Forelimb muscle (tissue), 1 donor: Measurements from ENCODE around the gene ADGRD1. TPM values are rescaled to one million over a fixed set of nuclear protein-coding genes. Genes with fewer than 3 reads are reported as not detected.
"Not testable (repeated sequence)": the region's sequence is repeated elsewhere in the genome, so short reads cannot be mapped to it uniquely, and the experiment has no call there.

ENCODE experiments used
- DNase-seq: peaks from one replicate; pipeline ENCODE4 v3.0.0-alpha.2; 2013; ENCODE audit warnings: low read depth
- polyA plus RNA-seq: library from polyadenylated mRNA; unstranded; fragments of 120-200 nt; gene quantifications from one replicate; pipeline ENCODE4 v1.2.1, GENCODE V29; 2013; ENCODE audit not compliant: insufficient read length

ADGRD1 gene
- polyA plus RNA-seq, 1 donor: 9.5 TPM

DNA sequence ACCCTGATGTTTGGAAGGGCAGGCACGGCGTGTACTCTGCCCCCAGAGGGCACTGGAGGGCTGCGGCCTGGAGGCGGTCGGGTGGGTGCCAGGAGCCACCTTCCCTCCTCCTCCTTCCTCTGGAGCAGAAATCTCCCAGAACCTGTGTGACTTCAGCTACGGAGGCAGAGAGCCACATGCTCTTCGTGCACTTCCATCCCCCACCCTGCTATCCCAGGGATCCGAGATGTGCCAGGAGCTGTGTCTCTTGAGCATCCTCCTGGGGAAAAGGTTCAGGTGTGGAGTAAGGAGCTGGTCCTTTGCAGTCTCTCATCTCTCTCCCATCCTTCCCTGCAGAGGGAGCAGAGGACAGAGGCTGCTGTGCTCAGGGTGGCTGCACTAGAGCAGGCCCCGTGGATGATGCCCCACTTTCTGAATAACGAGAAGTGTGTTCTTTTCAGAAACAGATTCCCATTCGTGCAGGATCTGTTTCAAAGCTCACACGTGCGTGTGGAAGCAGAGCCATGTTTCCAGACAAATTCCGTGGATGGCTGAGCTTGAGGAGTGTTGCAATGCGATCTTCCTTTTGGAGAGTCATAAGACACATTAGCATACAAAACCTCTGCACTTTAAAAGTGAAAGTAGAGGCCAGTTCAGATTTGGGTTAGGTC is 162.9 kb downstream of the ADGRD1 start:
- no peak for DNase-seq

DNA sequence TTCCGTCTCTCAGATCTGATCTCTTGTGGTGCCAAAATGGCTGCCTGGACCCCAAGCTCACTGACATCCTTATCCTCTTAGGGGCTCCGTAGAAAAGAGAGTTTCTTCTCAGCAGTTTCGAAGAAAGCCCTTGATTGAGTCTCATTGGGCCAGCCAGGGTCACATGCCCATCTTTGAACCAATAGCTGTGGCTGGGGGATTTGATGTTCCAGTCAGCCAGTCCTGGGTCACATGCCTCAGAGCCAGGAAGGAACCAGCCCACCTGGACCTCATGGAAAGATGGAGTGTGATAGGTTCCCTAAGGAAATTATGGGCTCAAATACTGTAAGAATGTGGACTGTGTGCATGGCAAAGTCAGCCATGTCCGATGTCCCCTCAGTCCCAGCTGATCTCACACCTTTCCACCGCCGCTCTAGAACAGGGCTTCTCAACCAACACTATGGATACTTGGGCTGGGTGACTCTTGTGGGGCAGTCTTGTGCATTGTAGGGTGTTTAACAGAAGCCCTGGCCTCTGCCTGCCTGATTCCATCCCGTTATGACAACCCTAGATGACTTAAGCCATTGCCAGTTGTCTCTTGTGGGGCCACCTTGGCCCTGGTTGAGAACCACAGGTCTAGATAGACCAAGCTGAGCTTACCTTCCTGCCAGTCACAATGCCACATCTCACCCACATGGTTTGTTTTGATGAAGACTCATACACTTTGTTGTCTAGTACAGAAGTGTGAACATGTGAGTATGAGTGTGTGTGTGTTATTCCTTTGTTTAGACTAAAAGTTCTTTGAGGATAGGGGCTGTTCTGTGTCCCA is 163.9 kb downstream of the ADGRD1 start:
- no peak for DNase-seq

DNA sequence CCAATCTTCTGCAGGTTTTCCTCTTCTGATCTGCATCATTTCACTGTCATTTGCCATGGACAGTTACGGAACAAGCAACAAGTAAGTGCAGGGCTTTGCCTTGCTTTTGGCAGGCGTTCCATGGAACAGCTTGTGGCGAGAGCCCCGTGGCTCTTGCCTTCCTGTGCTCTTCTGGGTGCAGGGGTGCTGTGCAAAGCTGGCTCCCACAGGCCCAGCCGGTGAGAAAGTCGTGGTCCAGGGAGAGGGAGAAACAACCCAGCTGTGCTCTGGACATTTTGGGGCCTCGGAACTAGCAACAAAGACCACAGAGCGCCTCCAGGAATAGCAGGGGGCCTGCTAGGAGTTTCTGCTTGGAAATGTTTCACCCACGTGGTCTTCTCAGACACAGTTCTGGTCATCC is 164.7 kb downstream of the ADGRD1 start:
- no peak for DNase-seq

DNA sequence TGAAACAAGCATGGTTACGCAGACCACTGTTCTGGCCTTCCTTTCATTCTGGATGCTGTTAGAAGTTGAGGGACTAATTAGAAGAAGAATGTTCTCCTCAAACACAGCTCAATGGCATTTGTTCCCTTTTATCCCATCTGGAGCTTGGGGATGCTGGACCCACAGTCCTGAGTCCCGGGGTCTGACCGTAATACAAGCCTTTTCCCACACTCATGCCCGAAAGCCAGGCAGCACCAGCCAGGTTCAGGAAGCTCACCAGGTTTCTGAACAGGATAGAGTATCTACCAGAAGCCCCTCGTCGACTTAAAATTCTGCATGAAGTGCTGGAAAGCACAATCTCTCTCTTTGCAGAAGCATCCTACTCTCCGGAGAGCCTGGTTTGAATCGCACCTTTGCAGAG is 165.6 kb downstream of the ADGRD1 start:
- DNase-seq: not testable (repeated sequence)

DNA sequence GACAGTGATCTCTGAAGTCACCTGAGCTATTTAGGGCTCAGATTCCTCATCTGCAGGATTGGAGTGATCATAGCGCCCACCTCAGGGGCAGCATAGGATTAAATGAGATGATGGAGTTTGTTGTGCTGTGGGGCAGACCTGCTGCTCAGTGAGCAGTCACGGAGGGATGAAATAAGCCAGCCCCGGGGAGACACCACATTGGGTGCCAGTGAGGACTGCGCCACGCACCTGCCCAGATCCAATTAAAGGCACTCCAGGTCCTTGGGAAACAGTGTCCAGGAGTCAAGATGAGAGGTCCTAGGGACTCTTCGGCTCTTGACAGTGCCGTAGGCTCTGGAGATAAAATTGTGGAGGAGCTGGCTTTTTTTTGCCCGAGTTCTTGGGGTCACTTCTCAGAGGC is 166.2 kb downstream of the ADGRD1 start:
- DNase-seq: no peak

DNA sequence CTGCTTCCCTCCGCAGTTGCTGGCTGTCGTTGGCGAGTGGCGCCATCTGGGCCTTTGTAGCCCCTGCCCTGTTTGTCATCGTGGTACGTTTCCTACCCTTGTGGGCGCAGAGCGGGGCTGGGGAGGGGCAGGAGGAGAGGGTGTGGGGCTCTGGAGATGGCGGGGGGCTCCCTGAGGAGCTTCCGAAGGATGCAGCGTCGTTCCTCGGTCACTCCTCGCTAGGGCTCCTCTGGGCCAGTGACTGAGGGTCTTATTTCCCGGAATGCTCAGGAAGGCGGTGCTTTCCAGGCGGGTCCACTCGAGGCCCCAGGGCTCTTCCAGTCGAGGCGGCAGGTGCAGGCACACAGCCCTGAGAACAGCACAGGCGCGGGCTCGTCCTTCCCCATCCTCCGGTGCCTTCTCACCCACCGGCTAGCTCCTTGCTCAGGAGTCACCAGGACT is 167.1 kb downstream of the ADGRD1 start:
- no peak for DNase-seq

DNA sequence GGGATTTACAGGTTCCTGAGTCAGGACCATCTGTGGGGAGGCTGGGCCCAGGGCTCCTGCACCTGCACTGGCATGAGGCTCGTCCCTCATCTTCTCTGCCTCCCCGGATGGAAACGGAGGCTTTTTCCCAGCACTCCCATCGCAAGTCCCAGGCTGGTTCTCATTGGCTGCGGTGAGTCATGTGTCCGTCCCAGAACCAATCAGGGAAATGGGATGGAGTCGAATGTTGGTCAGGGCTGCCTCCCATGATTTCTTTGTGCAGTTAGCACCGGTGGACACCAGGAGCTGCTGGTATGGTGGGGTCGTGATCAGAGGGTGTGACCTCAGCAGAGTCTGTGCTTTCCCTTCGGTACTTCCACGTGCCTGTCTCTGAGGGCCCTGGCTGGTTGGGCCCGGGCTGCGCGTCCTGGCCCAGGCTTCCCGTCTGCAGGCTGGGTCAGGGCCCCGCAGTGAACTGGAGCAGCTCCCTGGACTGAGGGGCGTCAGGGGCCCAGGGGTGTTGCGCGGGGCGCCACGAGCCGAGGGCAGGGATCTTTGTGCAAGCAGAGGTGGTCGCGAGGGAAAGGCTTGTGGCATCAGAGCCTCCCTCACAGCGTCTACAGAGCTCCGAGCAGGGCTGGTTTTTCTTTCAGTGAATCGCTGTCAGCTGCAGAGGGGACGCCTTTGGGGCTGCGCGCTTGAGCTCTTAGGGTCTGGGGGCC is 168.1 kb downstream of the ADGRD1 start:
- DNase-seq: no peak

DNA sequence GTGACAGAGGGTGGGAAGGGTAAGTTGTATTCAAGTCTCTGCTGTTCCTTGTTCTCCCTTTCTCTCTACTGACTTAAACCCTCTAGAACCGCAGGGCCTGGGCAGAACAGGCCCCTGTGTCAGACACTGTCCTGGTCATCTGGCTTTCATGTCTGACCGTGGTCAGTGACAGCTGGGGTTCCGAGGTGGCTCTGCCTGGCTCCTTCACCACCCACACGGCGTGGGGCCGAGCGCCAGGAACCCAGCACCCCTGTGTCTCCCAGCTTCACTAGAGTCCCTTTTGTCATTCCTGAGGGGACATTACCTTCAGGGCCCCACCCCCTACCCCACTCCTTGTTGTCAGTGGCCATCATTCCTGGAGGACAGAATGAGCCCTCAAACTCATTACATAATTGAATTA is 168.9 kb downstream of the ADGRD1 start:
- DNase-seq: no peak

DNA sequence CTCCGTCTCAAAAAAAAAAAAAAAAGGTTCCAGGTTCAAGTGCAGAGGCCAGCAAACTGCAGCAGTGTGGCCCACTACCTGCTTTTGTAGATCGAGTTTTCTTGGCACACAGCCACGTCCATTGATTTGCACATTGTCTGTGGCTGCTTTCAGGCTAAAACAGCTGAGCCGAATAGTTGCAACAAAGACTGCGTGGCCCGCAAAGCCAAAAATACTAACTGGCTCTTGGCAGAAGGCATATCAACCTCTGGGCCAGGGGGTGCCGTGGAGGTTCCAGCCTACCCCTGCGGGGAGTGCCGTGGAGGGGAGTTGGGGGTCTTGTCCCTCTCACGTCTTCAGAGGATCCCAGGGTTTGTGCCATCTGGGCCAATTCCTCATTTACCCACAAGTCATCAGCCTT is 170.1 kb downstream of the ADGRD1 start:
- no peak for DNase-seq

DNA sequence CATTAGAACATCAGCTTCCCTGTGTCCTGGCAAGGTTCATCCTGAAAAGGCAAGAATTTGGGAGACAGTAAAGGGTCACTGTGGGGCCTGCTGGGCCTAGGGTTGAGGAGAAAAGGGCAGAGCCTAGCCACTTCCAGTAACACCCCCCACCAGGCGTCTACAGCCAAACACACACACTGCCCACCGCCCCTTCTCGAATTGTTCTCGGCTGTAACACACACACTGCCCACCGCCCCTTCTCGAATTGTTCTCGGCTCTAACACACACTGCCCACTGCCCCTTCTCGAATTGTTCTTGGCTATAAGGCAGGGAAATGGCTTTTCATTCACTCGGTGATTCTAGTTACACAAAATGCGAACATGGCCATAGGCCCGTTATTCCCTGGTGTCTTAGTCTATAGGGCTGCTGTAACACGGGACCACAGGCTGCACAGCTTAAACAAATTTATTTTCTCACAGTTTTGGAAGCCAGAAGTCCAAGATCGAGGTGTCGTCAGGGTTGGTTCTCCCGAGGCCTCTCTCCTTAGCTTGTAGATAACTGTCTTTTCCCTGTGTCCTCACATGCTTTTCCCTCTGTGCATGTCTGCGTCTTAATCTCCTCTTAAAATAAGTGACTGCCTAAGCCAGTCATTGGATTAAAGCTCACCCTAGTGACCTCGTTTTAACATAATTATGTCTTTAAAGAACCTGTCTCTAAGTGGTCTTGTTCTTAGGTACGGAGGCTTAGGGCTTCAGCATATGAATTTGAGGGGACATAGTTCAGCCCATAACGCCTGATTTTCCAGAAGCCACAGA is 171.0 kb downstream of the ADGRD1 start:
- DNase-seq: no peak

DNA sequence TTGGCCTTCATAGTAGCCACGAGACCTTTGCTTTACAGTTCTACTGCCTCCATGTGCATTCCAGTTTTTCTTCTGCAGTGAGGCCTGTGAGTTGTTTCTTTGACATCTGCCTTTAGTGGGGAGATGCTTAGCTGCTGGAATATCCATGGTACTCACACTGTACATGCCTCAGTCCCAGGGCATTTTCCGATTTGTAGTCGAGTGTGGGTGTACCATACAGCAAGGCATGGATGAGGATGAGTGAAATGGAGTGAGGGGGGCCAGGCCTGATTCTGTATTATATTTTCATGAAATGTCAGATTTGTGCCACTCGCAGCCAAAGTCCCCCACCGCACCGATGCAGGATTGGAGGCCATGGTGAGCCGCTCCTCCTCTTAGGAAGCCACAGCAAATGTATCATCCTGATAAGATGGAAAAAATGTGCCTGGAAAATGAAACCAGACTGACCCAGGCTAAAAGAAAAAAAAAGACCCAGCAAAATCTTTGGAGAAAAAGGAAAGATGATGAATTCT is 173.0 kb downstream of the ADGRD1 start:
- DNase-seq: no peak

DNA sequence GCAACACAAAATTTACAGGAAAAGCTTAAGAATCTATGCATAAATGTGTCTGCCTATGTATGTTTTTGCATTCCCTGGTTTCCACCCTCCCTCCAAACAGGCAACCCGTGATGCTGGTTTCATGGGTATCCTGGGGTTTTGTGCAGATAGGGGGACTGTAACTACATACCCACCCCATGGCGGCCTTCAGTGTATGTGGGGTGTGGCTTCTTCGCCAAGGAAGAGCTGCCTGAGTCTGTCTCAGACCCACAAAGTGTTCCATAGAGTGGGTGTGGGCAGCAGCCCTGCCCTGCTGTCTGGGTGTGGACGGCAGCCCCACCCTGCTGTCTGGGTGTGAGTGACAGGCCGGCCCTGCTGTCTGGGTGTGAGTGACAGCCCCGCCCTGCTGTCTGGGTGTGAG is 174.8 kb downstream of the ADGRD1 start:
- no peak for DNase-seq

DNA sequence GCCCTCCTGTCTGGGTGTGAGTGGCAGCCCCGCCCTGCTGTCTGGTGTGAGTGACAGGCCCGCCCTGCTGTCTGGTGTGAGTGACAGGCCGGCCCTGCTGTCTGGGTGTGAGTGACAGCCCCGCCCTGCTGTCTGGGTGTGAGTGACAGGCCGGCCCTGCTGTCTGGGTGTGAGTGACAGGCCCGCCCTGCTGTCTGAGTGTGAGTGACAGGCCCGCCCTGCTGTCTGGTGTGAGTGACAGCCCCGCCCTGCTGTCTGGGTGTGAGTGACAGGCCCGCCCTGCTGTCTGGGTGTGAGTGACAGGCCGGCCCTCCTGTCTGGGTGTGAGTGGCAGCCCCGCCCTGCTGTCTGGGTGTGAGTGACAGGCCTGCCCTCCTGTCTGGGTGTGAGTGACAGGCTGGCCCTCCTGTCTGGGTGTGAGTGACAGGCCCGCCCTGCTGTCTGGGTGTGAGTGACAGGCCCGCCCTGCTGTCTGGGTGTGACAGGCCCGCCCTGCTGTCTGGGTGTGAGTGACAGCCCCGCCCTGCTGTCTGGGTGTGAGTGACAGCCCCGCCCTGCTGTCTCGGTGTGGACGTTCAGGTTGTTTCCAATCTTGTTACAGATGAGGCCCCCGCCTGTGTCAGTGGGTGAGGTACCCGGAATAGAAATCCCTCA is 175.4 kb downstream of the ADGRD1 start:
- not testable (repeated sequence) for DNase-seq

DNA sequence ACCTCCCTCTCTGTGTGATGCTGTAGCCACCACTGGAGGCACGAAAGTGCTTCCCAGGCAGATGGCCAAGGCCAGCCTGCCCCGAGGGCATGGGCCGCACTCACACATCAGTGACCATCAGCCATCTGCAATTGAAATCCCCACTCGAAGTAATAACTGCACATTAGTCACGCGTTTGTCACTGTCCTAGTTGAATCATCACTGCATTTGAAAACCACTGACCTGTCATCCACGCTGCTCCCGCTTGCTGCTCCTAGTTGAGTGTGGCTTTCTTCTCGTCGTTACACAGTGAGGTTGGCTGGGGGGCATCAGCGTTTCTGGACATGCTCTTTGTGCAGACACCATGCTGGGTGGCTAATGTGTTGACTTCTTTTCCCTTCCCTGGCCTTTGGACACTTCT is 176.1 kb downstream of the ADGRD1 start:
- no peak for DNase-seq

DNA sequence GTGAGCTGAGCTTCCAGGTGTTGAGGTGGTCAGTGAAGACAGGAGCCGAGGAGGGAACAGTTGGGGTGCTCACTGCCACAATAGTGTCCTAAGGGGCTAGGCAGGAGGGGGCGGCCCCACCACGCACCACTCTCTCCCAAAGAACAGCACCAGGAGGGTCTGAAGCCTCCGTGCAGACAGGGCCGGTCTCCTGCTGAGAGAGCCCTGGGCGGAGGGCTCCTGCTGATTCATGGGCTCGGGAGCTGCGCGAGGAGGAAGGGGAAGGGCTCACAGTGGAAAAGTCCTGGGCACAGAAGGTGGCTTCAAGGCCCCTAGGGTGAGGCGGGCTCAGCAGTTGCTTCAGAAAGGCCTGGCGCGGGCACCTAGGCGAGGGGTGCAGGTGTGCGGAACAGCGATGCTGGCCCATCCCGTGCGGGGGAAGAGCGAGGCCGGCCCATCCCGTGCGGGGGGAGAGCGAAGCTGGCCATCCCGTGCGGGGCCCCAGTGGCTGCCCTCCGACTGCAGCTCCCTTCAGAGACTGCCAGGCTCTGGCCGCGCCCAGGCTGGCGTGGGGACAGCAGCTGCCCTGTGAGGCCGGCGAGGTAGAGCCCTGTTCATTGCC is 176.7 kb downstream of the ADGRD1 start:
- no peak for DNase-seq

DNA sequence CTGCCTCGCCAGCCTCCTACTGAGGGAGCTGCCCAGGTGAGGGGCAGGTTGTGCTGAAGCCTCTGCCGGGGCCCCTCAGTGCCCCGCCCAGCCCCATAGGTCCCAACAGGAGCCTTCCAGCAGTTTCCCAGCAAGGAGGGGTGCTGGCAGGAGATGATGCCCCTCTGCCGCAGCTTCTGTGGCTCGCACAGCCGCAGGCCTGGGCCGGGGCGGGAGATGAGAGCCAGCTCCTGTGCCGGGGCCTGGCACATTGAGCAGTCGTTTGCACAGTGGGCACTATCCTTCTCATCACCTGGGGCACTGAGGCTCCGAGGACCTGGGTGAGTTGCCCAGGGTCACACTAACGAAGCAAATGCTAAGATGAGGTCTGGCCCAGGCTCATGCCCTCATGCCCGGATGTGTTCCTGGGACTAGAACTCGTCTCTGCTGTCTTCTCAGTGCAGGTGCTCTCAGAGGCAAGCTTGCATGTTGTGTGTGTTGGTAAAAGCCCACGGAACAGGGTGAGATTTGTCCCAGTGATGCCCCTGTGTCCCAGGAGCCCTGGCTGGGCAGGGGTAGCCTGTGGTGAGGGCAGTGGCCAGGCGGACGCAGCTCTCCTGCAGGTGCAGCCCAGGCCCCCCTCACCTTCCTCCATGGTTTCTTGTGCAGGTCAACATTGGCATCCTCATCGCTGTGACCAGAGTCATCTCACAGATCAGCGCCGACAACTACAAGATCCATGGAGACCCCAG is 177.5 kb downstream of the ADGRD1 start:
- no peak for DNase-seq

DNA sequence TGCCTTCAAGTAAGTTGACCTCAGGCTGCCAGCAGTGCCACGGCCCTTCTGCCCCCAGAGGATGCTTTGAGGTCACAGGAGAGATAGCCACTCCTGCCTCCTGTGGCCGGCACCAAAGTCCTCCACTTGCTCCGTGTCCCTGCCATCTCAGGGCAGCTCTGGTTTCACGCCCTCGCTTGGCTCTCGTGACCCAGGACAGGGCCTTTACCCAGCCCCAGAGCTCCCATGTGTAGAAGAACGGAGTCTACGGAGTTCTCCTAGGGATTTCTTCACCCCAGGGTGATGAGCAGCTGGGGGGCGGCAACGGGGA is 178.1 kb downstream of the ADGRD1 start:
- DNase-seq: no peak

DNA sequence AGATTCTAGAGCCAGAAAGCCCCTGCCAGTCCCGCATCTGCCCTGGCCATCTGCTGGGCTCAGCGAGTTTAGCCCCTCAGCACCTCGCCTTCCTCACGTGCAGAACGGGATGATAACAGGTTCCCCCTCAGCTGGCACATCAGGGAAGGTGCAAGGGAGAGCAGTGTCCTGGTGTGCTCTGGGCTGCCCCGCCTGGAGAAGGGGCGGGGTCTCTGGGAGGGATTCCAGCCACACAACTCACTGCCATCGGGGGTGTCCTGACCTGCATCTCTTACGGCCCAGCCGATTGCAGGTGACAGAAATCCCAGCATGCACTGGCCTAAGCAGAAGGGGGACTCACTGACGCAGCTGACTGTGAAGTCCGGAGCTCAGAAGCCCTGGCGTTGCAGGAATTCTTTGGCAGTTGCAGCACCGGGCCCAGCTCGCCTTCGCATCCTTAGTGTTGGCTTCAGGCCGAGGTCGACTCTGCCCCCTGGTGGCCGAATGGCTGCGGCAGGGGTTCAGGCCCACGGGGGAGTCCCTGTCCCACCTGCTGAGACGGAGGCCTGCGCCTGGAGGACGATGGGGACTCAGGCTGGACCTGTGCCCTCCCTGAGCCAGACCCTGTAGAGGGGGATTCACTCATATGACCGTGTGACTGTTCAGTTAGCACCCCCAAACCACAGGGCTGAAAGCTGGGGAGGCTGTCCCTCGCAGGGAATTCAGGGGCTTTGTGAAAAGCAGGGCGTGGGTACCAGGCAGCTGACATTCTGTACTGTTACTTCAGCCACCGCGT is 178.6 kb downstream of the ADGRD1 start:
- no peak for DNase-seq
